Heart right ventricle (tissue), 16 donors: Measurements from ENCODE around the gene CYFIP1. TPM values are rescaled to one million over a fixed set of nuclear protein-coding genes. Genes with fewer than 3 reads are reported as not detected.

Experiments
- ATAC-seq, 8 donors: fragments of 200-7000 bp; cut with Tn5 transposase; one replicate each; pipeline ENCODE4 v1.9.1; 2020; ENCODE audit warnings: mild to moderate bottlenecking in 8 of 8, moderate library complexity in 8 of 8, moderate number of reproducible peaks in 1 of 8
- DNase-seq, 2 donors: peaks; one replicate each; pipeline ENCODE4 v3.0.0-alpha.2; 2020
- H3K27ac ChIP-seq, 10 donors: fragments of 200-600 bp; sonication (generic) in 2 of 10; one replicate each; pipeline versions ENCODE4 v1.5.0 to v1.8.0; 2020 to 2022; ENCODE audit warnings: mild to moderate bottlenecking in 3 of 10
- H3K27me3 ChIP-seq, 7 donors: fragments of 200-600 bp; one replicate each; pipeline ENCODE4 v1.8.0; 2021 to 2022; ENCODE audit warnings: mild to moderate bottlenecking in 2 of 7
- H3K36me3 ChIP-seq, 9 donors: fragments of 200-600 bp; sonication (generic) in 1 of 9; one replicate each; pipeline versions ENCODE4 v1.5.0 to v1.8.0; 2020 to 2022; ENCODE audit warnings: mild to moderate bottlenecking in 2 of 9
- H3K4me1 ChIP-seq, 9 donors: fragments of 200-600 bp; sonication (generic) in 1 of 9; one replicate each; pipeline versions ENCODE4 v1.5.0 to v1.8.0; 2020 to 2022; ENCODE audit warnings: mild to moderate bottlenecking in 4 of 9
- H3K4me3 ChIP-seq, 10 donors: fragments of 200-600 bp; sonication (generic) in 2 of 10; one replicate each; pipeline versions ENCODE4 v1.5.0 to v1.8.0; 2020 to 2022; ENCODE audit warnings: mild to moderate bottlenecking in 7 of 10, moderate library complexity in 2 of 10
- H3K9me3 ChIP-seq, 11 donors: fragments of 200-600 bp in 10 of 11; sonication (generic) in 2 of 11; one replicate each; pipeline versions ENCODE4 v1.5.0 to v1.8.0; 2013 to 2022; ENCODE audit warnings: mild to moderate bottlenecking in 2 of 11, control low read depth in 1 of 11, moderate library complexity in 1 of 11
- WGBS, 2 donors: extraction: QIAGEN DNeasy Blood & Tissue Kit; methylation state at CpG; one replicate each; pipeline ENCODE4 v1.1.7; 2013; ENCODE audit warnings: inconsistent platforms in 1 of 2; 5-methylcytosine and 5-hydroxymethylcytosine counted together
- intact Hi-C, 10 donors: fragments of 100-400 bp; cut with DNase I; formaldehyde crosslinking; loops; one replicate each; pipeline versions ENCODE4 v1.11.1 to v1.14.2; 2022
- polyA plus RNA-seq, 2 donors: library from polyadenylated mRNA; stranded (reverse); fragments of 200-250 nt; gene quantifications; one replicate each; pipeline ENCODE4 v1.2.3, GENCODE V29; 2013
- total RNA-seq, 10 donors: library from RNA; stranded (reverse); fragmentation: NEBNext Ultra II Directional in 3 of 10; extraction: Animal tissue kit (Norgen Biotek cat#: 25700) in 3 of 10; gene quantifications; one replicate each; pipeline versions ENCODE4 v1.2.1 to v1.2.4, GENCODE V29; 2021 to 2023
- TF ChIP-seq, protein P1 (sequence below), 9 donors: fragments of 200-600 bp; sonication (generic) in 2 of 9; IDR thresholded peaks; one replicate each; pipeline versions ENCODE4 v1.5.0 to v1.8.0; 2021 to 2022; ENCODE audit warnings: antibody characterized with exemption in 9 of 9, mild to moderate bottlenecking in 5 of 9, moderate library complexity in 1 of 9
- donor health status: Arrhythmogenic right ventricular cardiomyopathy.
- donor health status: ischemic (EF 13 %, LVEDD 7.1; RV severe dilation, severe dysfunction).
- donor health status: healthy with polysubstance abuse.
- donor health status: DM: no; HTN: yes; CAD: no.
- donor health status: DM: no; HTN: no; CAD: no.
- donor health status: ischemic (EF 25% LVEDD 6.9; RV normal size, moderate dysfunction).
- donor health status: ischemic (EF 25% LVEDD 5.7; RV mildly dilated, moderate dysfunction).
- donor health status: healthy.
- donor health status: DM: yes; HTN: yes; CAD: no.
- donor health status: Ischemic cardiomyopathy.
- donor health status: ischemic (EF 35%, LVEDD 5.7; RV mildly dilated, moderate dysfunction).
- donor health status: nonischemic (EF 11% LVEDD 7.7; RV severe dilation, severe dysfunction).
- donor health status: DM: yes; HTN: yes; CAD: no.
- donor health status: PGD.
- donor health status: ischemic (EF 29% LVEDD 5.4; RV normal size, mild dysfunction).
- donor health status: nonischemic (EF 23%, LVEDD 6.1; RV moderate dilation, normal function).

The CYFIP1 gene
- total and polyA plus RNA-seq, 12 donors, result 12.4 to 56.6 (median 27.1) TPM

DNA sequence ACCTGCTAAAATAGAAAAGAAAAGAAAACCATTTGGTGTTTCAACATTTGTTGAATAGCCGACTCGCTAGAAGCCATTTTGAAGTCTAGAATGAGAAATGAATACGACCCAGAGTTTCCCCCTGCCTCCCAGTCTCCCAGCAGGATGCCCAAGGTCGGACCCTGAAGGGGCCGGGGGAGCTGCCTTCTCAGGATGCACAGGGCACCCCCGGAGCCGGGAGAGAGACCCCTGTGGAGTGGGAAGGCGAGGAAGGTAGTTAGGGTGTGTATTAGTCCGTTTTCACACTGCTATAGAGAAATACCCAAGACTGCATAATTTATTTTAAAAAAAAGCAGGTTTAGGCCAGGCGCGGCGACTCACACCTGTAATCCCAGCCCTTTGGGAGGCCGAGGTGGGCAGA, 97.0 kb downstream of the CYFIP1 start:
- peaks cover 0 to 94% (median 30%) of the 10 kb centered on the region in 9 donors for H3K36me3 ChIP-seq
- TF ChIP-seq, protein P1, sequence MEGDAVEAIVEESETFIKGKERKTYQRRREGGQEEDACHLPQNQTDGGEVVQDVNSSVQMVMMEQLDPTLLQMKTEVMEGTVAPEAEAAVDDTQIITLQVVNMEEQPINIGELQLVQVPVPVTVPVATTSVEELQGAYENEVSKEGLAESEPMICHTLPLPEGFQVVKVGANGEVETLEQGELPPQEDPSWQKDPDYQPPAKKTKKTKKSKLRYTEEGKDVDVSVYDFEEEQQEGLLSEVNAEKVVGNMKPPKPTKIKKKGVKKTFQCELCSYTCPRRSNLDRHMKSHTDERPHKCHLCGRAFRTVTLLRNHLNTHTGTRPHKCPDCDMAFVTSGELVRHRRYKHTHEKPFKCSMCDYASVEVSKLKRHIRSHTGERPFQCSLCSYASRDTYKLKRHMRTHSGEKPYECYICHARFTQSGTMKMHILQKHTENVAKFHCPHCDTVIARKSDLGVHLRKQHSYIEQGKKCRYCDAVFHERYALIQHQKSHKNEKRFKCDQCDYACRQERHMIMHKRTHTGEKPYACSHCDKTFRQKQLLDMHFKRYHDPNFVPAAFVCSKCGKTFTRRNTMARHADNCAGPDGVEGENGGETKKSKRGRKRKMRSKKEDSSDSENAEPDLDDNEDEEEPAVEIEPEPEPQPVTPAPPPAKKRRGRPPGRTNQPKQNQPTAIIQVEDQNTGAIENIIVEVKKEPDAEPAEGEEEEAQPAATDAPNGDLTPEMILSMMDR (IDR thresholded peaks at IDR 0.05), result no peak
- H3K4me3 ChIP-seq, result no peak overlapping the region
- H3K27me3 ChIP-seq, result no peaks in the 10 kb centered on the region
- intact Hi-C loops, result loop anchor here in 1 of 10 donors (10.0 kb wide), 1 partner anchor 62 kb away; no protein-coding TSS in a partner anchor
- 93 to 96% methylated on average over 13 of the region's 13 CpGs for WGBS, 2 donors
- H3K4me1 ChIP-seq, result peaks cover 0 to 8% (median 0%) of the 10 kb centered on the region in 9 donors
- no peaks in the 10 kb centered on the region for H3K9me3 ChIP-seq
- no peak overlapping the region for H3K27ac ChIP-seq
- no peak for DNase-seq
- ATAC-seq, result no peak

DNA sequence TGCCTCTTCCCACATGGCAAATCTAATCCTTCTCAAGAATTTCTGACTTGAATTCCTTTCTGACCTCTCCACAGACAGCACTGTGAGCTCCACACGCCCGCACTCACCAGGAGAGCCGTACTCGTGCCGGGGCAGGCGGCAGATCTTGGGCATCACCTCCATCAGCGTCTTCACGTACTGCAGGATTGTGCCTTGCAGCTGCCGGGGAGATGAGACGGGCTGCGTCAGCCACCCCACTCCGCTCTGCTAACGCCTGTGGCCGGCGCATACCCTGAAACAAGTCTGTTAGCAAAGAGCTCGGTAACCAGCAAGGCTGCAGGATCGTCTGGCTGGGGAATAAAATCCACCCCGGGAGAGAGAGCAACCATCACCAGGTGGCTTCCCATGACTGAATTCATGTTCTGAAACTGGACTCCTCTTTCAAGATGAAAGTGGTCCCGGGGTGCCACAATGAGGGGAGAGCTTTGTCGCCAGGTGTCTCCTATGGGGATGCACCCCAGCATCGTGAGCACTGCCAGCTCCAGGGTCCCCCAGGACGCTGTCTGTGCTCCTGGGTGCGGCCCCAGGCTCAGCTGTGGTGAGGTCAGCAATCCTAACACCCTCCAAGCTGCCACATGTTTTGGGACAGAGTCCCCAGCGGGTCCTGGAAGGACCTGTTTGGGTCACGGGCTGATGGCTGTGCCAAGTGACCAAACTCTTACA, 98.3 kb downstream of the CYFIP1 start:
- Histone ChIP-seq H3K4me3 (no peak overlapping the region), H3K27ac (no peak overlapping the region), H3K4me1 (no peaks in the 10 kb centered on the region), H3K36me3 (peaks cover 0 to 94% (median 30%) of the 10 kb centered on the region in 9 donors), H3K9me3 (no peaks in the 10 kb centered on the region), H3K27me3 (no peaks in the 10 kb centered on the region)
- no peak for ATAC-seq
- TF ChIP-seq, protein P1 (IDR thresholded peaks at IDR 0.05), result no peak
- DNase-seq, result no peak
- intact Hi-C loops, result loop anchor here in 1 of 10 donors (10.0 kb wide), 1 partner anchor 63 kb away; no protein-coding TSS in a partner anchor
- WGBS, 2 donors, result 97 to 98% methylated on average over 25 of the region's 25 CpGs

- WGBS, 2 donors, result 83 to 88% methylated on average over 19 of the region's 19 CpGs
Observed at GRCh38 chr15:22880981-22881738, 99.0 kb downstream of the CYFIP1 start.

More at GRCh38 chr15:22880981-22881738, 99.0 kb downstream of the CYFIP1 start:
- no peak overlapping the region for H3K4me3 ChIP-seq
- H3K4me1 ChIP-seq, result no peaks in the 10 kb centered on the region
- no peaks in the 10 kb centered on the region for H3K9me3 ChIP-seq
- ATAC-seq (no peak), DNase-seq (no peak)
- no peaks in the 10 kb centered on the region for H3K27me3 ChIP-seq
- TF ChIP-seq, protein P1 (IDR thresholded peaks at IDR 0.05), result no peak
- intact Hi-C loops, result loop anchor here in 1 of 10 donors (10.0 kb wide), 1 partner anchor 64 kb away; no protein-coding TSS in a partner anchor
- no peak overlapping the region for H3K27ac ChIP-seq
- H3K36me3 ChIP-seq, result peaks cover 0 to 94% (median 33%) of the 10 kb centered on the region in 9 donors
